Testis (tissue), 3 donors: ENCODE data around the gene LRMDA. TPM values are rescaled to one million over a fixed set of nuclear protein-coding genes. Genes with fewer than 3 reads are reported as not detected.

Experiments
- DNase-seq: peaks from one replicate; pipeline ENCODE4 v3.0.0-alpha.2; 2019
- H3K27ac ChIP-seq, 2 donors: fragments of 200-600 bp; sonication (generic); one replicate each; pipeline ENCODE4 v1.5.1; 2019
- H3K27me3 ChIP-seq: fragments of 200-600 bp; sonication (generic); one replicate; pipeline ENCODE4 v1.5.1; 2019
- H3K36me3 ChIP-seq: fragments of 200-600 bp; sonication (generic); one replicate; pipeline ENCODE4 v1.5.1; 2017; ENCODE audit warnings: low read depth; ENCODE audit errors: missing control alignments
- H3K4me1 ChIP-seq: fragments of 200-600 bp; sonication (generic); one replicate; pipeline ENCODE4 v1.5.1; 2019
- H3K4me3 ChIP-seq, 2 donors: fragments of 200-600 bp; sonication (generic); one replicate each; pipeline ENCODE4 v1.5.1; 2017 to 2019
- H3K9me3 ChIP-seq: fragments of 200-600 bp; sonication (generic); one replicate; pipeline ENCODE4 v1.5.1; 2017
- CTCF ChIP-seq, 3 experiments: fragments of 450-650 bp in 2 of 3; fragments of 200-600 bp in 1 of 3; sonication (generic) in 1 of 3; IDR thresholded peaks; one replicate each; pipeline ENCODE4 v1.5.1; 2016 to 2019; ENCODE audit warnings: antibody characterized with exemption in 3 of 3, mild to moderate bottlenecking in 2 of 3, moderate library complexity in 1 of 3
- POLR2A ChIP-seq: fragments of 450-650 bp; IDR thresholded peaks from one replicate; pipeline ENCODE4 v1.6.1; 2017; ENCODE audit warnings: antibody characterized with exemption, mild to moderate bottlenecking, moderate library complexity
- WGBS, 2 donors: methylation state at CpG; one replicate each; pipeline ENCODE4 v1.1.5; 2018; 5-methylcytosine and 5-hydroxymethylcytosine counted together
- intact Hi-C: fragments of 100-400 bp; cut with DNase I; formaldehyde crosslinking; loops from one replicate; pipeline ENCODE4 v1.15.1; 2023; ENCODE audit warnings: low total_unique reads
- polyA plus RNA-seq: library from polyadenylated mRNA; stranded (reverse); fragments of 350-450 nt; fragmentation: Illumina TruSeq; extraction: RNeasy Lipid Tissue Mini Kit (QIAGEN cat#74804); gene quantifications from one replicate; pipeline ENCODE4 v1.2.3, GENCODE V29; 2014; ENCODE audit warnings: low read depth, low replicate concordance; ENCODE audit not compliant: insufficient read depth
- total RNA-seq, 2 donors: library from RNA; depleted of rRNA; stranded (reverse); fragments of >200 nt; gene quantifications; one replicate each; pipeline ENCODE4 v1.2.3, GENCODE V29; 2016

Gene LRMDA
- total and polyA plus RNA-seq, 3 donors from 2014 or later: 7.6 to 13.8 (median 10.6) TPM

DNA sequence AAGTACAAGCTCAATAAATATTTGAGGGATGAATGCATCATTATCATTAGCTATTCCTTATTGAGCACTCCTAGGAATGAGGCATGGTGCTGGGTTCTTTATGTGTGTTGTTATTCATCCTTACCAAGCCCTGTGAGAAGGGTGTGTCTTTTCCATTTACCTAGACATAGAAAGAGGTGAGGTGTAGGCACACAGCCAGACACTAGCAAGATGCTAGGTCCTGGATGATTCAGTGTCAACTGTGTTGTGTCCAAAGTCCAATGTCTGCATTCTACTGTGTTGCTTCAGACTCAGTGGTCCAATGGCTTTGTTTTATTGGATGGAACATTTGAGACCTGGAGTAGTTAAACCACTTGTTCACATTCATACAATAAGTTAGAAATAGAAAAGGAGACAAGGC lies 605.5 kb downstream of the LRMDA start:
- Histone ChIP-seq H3K27me3 (no peaks in the 10 kb centered on the region), H3K4me3 (no peak overlapping the region), H3K9me3 (no peaks in the 10 kb centered on the region), H3K4me1 (no peaks in the 10 kb centered on the region), H3K27ac (no peak overlapping the region), H3K36me3 (no peaks in the 10 kb centered on the region)
- no peak for DNase-seq
- TF ChIP-seq POLR2A (no peak), CTCF (IDR thresholded peaks at IDR 0.05) (no peak)
- intact Hi-C loops: loop anchor here (10.0 kb wide), 2 partner anchors 508 to 632 kb away; partner anchors contain the start of gene ZNF503

DNA sequence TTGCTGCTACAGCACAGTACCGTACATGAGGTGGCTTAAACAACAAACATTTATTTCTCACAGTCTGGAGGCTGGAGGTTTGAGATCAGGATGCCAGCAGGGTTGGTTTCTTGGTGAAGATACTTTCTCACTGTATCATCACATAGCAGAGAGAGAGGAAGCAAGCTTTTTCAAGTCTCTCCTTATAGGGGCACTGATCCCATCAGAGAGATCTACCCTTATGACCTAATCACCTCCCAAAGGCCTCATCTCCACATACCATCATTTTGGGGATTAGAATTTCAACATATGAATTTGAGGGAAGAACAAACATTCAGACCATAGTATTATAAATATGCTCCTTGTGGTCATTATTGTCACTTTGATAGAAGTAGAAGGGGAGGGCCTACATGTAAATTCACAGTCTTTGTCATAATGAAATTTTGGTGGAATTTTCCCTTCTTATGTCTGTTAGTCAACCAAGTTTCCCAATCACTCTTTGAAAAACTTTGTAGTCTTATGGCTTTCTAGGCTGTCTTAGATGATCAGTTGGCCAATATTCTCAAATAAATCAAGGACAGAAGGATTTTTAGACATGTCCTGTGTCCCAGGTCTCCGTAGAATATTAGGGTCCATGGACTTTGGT lies 606.2 kb downstream of the LRMDA start:
- Histone ChIP-seq H3K4me3 (no peak overlapping the region), H3K4me1 (no peaks in the 10 kb centered on the region), H3K9me3 (no peaks in the 10 kb centered on the region), H3K27ac (no peak overlapping the region), H3K36me3 (no peaks in the 10 kb centered on the region), H3K27me3 (no peaks in the 10 kb centered on the region)
- intact Hi-C loops: loop anchor here (10.0 kb wide), 2 partner anchors 507 to 633 kb away; partner anchors contain the start of gene ZNF503
- 94% methylated on average over 2 of the region's 2 CpGs for WGBS, 2 donors
- TF ChIP-seq CTCF (IDR thresholded peaks at IDR 0.05) (no peak), POLR2A (no peak)
- no peak for DNase-seq

- no peaks in the 10 kb centered on the region for H3K4me1 ChIP-seq
- intact Hi-C loops: loop anchor here (10.0 kb wide), 2 partner anchors 506 to 634 kb away; partner anchors contain the start of gene ZNF503
- H3K4me3 ChIP-seq: no peak overlapping the region
- H3K27me3 ChIP-seq: no peaks in the 10 kb centered on the region
- DNase-seq: no peak
- no peaks in the 10 kb centered on the region for H3K9me3 ChIP-seq
- TF ChIP-seq POLR2A (no peak), CTCF (IDR thresholded peaks at IDR 0.05) (no peak)
- H3K27ac ChIP-seq: no peak overlapping the region
- H3K36me3 ChIP-seq: no peaks in the 10 kb centered on the region
These were observed 607.3 kb downstream of the LRMDA start for GRCh38 chr10:76038696-76039095.

DNA sequence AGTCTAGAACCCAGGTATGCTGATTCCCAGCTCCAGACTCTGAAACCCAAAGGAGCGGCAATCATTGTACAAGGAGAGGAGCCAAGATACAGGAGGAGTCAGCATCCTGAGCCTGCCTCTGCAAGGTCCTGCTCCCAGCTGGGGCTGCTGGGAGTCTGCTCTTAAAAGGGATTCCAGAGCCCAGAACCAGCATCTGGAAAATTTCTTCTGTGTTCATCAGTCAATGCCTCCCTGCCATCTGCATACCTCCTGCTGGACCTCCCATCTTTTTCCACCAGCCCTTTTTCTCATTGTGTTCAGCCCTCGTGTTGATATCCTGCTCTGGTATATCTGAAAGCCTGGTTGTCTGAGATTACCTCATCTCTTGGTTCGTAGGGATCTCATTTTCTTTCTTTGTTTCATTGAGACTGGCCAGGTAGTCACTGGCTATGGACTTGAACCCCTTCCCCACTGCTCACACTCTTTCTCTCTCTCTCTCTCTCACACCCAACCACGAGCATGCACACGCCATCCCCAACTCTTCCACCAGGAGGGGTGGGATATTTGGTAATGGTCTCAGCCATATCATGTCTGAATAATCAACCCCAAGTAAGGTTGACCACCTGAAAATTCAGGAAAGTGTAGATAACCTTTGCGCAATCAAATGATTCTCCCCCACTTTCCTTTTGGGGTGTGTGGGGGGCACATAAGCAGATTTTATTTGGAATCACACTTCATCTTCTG lies 608.8 kb downstream of the LRMDA start:
- no peak for DNase-seq
- 92 to 95% methylated on average over 6 of the region's 6 CpGs for WGBS, 2 donors
- no peaks in the 10 kb centered on the region for H3K4me1 ChIP-seq
- no peak overlapping the region for H3K4me3 ChIP-seq
- no peaks in the 10 kb centered on the region for H3K9me3 ChIP-seq
- no peaks in the 10 kb centered on the region for H3K36me3 ChIP-seq
- no peaks in the 10 kb centered on the region for H3K27me3 ChIP-seq
- intact Hi-C loops: no loop called here
- no peak overlapping the region for H3K27ac ChIP-seq
- TF ChIP-seq POLR2A: no peak
- no peak for TF ChIP-seq CTCF (IDR thresholded peaks at IDR 0.05)
